NT2/D1 (cell line): ENCODE data around the gene CDON.

Experiments used
- DNase-seq: peaks from one replicate; pipeline ENCODE4 v3.0.0-alpha.2; 2011; ENCODE audit warnings: low read depth, low spot score
- H3K27me3 ChIP-seq: 2 replicates; pipeline ENCODE4 v1.6.0; 2011; ENCODE audit warnings: mild to moderate bottlenecking; ENCODE audit not compliant: insufficient read length, insufficient read depth
- H3K36me3 ChIP-seq: 2 replicates; pipeline ENCODE4 v1.6.1; 2011; ENCODE audit warnings: mild to moderate bottlenecking, low read length, mixed read lengths; ENCODE audit not compliant: insufficient read depth, insufficient read length
- H3K4me1 ChIP-seq: 2 replicates; pipeline ENCODE4 v1.5.1; 2011; ENCODE audit not compliant: insufficient read depth, insufficient read length
- H3K4me3 ChIP-seq: 2 replicates; pipeline ENCODE4 v1.5.1; 2011; ENCODE audit warnings: low read depth; ENCODE audit not compliant: insufficient read length
- H3K9ac ChIP-seq: 2 replicates; pipeline ENCODE4 v1.6.0; 2011; ENCODE audit warnings: low read depth; ENCODE audit not compliant: insufficient read length
- H3K9me3 ChIP-seq: 2 replicates; pipeline ENCODE4 v1.5.1; 2011; ENCODE audit warnings: mild to moderate bottlenecking, low read length; ENCODE audit not compliant: insufficient read depth
- SUZ12 ChIP-seq: IDR thresholded peaks from 2 replicates; pipeline ENCODE4 v1.6.1; 2011; ENCODE audit not compliant: insufficient read length, insufficient read depth; ENCODE audit errors: extremely low read depth
- YY1 ChIP-seq: IDR thresholded peaks from 2 replicates; pipeline ENCODE4 v1.6.1; 2011; ENCODE audit not compliant: insufficient read length, insufficient read depth
- ZNF274 ChIP-seq: IDR thresholded peaks from 2 replicates; pipeline ENCODE4 v1.6.1; 2011; ENCODE audit warnings: mild to moderate bottlenecking, low read depth, low read length

Gene CDON

DNA sequence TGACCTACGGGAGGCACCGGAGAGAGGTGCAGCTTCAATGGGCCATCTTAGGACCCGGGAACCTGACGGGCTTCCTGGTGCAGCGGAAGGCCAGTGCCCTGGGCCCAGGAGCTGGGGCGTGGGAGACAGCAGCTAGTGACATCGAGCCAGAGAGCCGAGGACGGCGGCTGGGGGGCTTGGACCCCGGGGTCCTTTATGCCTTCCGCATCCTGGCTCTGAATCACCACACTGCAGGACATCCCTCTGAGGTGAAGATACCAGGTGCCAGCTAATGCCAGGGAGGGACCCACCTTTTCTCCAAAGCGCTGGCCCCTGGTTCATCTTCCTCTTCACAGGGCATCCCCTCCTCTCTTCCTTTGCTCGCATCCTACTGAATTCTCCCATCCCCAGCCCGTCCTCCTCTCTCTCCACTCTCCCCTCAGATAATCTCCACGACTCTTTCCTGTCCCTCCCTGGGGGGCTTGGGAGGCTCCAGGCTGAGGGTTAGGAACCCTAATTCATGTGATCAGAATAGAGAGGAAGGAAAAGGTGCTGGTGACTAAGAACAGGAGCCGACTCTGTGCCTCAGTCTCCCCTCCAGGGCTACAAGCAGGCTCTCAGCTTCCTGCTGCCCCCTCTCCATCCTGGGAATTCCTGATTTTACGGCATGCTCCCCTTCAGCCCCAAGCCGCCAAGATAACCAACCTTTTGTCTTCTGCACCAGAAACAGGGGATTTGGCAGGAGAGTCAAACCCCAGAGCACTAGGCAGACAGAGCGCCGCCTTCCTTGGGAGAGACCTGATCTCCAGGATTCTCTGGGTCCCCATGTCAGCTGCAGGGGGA is 108.3 kb downstream of the CDON start:
- H3K9me3 ChIP-seq = no peaks in the 10 kb centered on the region
- TF ChIP-seq ZNF274 (no peak), SUZ12 (no peak)

DNA sequence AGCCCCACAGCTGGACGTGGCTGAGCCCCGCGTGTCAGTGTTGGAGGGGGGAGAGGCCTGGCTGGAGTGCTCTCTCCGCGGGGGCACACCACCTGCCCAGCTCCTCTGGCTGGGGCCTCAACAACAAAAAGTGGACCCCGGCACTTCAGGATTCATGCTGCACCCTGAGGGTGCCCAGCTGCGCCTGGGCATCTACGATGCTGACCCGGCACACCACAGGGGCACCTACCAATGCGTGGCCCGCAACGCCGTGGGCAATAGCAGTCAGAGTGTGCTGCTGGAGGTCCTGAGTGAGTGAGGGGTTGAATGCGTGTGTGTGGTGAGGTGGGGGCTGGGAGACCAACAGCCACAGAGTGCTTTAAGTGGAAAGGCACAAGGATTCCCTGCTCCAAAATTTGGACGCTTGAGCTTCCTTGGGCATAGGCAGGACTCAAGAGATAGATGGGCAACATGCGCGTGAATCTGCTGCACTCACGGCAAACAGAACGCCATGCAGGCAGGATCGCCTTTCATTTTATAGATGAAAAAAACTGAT is 109.2 kb downstream of the CDON start:
- Histone ChIP-seq H3K4me3 (no peak overlapping the region), H3K36me3 (no peaks in the 10 kb centered on the region), H3K9me3 (no peaks in the 10 kb centered on the region), H3K27me3 (no peaks in the 10 kb centered on the region), H3K4me1 (peaks cover 2% of the 10 kb centered on the region), H3K9ac (no peak overlapping the region)
- no peak for TF ChIP-seq SUZ12
- no peak for TF ChIP-seq ZNF274
- no peak for TF ChIP-seq YY1
- DNase-seq = no peak

More for the DNA sequence above, 108.3 kb downstream of the CDON start:
- DNase-seq = no peak
- no peaks in the 10 kb centered on the region for H3K27me3 ChIP-seq
- no peaks in the 10 kb centered on the region for H3K36me3 ChIP-seq
- no peak overlapping the region for H3K9ac ChIP-seq
- H3K4me1 ChIP-seq = peaks cover 2% of the 10 kb centered on the region
- H3K4me3 ChIP-seq = no peak overlapping the region

DNA sequence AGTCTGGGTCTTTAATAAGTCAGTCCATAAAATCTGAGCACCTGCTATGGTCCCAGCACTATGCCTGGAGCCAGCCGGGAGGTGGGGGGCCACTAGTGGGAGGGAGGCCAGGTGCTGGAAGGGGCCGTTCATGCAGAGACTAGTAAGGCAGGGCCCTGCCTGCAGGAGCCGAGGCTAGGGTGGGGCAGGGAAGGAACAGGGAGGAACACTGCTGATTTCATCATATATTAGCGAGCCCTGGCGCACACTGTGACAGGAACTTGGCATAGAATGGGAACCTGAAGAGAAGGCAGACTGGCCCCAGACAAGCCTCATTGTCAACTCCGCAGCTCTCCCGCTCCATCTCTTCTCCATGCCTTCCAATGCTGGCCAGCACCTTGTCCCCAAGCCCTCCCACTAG is 109.7 kb downstream of the CDON start:
- Histone ChIP-seq H3K27me3 (no peaks in the 10 kb centered on the region), H3K9me3 (no peaks in the 10 kb centered on the region), H3K4me3 (no peak overlapping the region), H3K36me3 (no peaks in the 10 kb centered on the region), H3K9ac (no peak overlapping the region), H3K4me1 (peaks cover 2% of the 10 kb centered on the region)
- TF ChIP-seq SUZ12 = no peak
- no peak for TF ChIP-seq ZNF274
- TF ChIP-seq YY1 = no peak
- no peak for DNase-seq

DNA sequence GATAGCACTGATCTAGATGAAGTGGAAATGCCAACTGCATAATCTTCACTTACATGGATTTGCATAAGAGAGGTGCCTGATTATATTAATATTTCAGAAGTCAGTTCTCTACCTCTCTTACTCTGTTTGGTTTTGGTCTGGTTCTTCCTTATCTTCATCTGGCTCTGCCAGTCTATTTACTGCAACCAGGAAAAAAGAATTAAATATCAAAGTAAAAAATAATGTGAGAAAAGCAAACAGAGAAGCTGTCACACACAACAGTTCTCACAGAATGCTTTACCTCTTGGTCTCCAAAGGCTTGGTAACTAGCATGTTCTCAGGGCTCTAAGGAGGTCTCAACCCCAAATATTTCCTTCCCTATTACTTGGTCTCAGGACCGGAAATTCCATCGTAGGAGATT is 110.1 kb downstream of the CDON start:
- no peaks in the 10 kb centered on the region for H3K9me3 ChIP-seq

DNA sequence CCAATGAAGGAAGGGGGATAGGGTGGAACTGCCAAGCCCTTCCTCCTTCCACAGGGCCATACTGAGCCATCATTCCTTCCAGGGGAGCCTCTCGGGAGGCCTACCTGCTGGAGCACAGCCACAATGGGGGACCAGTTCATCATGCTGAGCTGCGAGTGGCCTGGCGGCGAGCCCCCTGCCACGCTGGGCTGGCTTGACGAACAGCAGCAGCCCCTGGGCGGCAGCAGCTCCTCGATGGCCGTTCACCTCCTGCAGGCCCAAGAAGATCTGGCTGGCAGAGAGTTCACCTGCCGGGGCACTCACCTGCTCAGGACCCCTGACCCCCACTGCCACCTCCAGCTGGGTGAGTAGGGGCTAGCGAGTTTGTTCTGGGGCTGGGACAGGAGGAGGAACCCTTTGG is 110.9 kb downstream of the CDON start:
- TF ChIP-seq ZNF274 (no peak), YY1 (no peak), SUZ12 (no peak)
- no peaks in the 10 kb centered on the region for H3K27me3 ChIP-seq
- no peaks in the 10 kb centered on the region for H3K4me1 ChIP-seq
- H3K9me3 ChIP-seq = no peaks in the 10 kb centered on the region
- no peak overlapping the region for H3K4me3 ChIP-seq
- no peaks in the 10 kb centered on the region for H3K36me3 ChIP-seq
- DNase-seq = no peak
- no peak overlapping the region for H3K9ac ChIP-seq

More for the DNA sequence above, 110.1 kb downstream of the CDON start:
- no peaks in the 10 kb centered on the region for H3K36me3 ChIP-seq
- H3K4me3 ChIP-seq = no peak overlapping the region
- no peaks in the 10 kb centered on the region for H3K27me3 ChIP-seq
- DNase-seq = no peak
- H3K9ac ChIP-seq = no peak overlapping the region
- H3K4me1 ChIP-seq = peaks cover 2% of the 10 kb centered on the region
- TF ChIP-seq ZNF274 (no peak), SUZ12 (no peak), YY1 (no peak)

DNA sequence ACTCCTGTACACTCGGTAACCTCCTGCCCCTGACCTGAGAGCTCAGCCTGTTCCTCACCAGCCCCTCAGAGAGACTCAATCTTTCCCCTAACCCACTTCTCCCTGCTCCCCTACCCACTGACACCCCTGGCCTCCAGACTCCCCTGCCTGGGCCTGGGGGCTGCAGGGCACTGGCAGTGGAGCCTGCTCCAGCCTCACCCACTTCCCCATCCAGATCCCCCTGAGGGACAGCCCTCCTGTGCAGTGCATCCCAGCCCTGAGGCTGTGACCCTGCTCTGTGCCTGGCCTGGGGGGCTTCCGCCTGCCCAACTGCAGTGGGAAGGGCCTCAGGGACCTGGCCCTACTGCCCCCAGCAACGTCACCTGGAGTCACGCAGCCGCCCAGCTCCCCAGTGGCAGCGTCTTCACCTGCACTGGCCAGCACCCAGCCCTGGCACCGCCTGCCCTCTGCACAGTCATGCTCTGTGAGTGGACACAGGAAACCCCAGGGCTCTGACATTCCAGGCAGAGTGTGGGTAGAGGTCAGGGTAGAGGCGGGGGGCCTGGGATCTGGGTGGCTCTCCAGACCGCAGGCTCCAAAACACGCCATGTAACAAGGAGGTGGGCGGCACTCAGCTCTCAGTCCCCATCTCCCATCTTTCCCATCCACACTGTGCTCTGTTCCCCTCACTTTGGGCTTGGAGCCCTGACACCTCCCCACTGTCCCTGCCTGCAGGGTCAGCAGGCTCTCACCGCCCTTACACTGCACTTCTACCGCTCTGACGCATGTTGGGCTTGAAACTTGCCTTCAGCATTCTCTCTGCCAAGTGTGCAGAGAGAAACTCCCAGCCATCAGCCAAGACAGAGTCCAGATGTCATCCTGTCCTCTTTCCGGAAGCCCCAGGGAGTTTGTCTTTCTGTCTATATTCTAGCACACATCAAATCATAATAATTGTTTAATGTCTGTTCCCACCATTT is 111.7 kb downstream of the CDON start:
- H3K9me3 ChIP-seq = no peaks in the 10 kb centered on the region
- H3K27me3 ChIP-seq = no peaks in the 10 kb centered on the region

DNA sequence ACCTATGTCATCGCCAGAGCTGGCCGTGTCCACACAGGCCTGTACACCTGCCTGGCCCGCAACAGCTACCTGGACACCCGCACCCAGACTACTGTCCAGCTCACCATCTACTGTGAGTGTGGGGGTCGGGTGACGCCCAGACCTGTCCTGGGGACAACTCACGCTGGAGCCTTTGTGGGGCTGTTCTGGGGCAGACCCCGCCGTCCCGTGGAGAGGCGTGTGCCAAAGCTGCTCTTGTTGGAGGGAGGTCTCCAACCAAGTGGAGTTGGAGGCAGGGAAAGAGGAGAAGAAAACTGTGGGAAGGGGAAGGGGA is 112.5 kb downstream of the CDON start:
- H3K9ac ChIP-seq = no peak overlapping the region
- TF ChIP-seq SUZ12 (no peak), YY1 (no peak), ZNF274 (no peak)
- no peaks in the 10 kb centered on the region for H3K36me3 ChIP-seq
- DNase-seq = no peak
- no peak overlapping the region for H3K4me3 ChIP-seq
- H3K4me1 ChIP-seq = peaks cover 3% of the 10 kb centered on the region
- H3K27me3 ChIP-seq = no peaks in the 10 kb centered on the region
- H3K9me3 ChIP-seq = no peaks in the 10 kb centered on the region

More for the DNA sequence above, 111.7 kb downstream of the CDON start:
- no peak for DNase-seq
- Histone ChIP-seq H3K36me3 (no peaks in the 10 kb centered on the region), H3K9ac (no peak overlapping the region), H3K4me3 (no peak overlapping the region), H3K4me1 (no peaks in the 10 kb centered on the region)
- TF ChIP-seq YY1 (no peak), SUZ12 (no peak), ZNF274 (no peak)
